ENCODE results near the gene PRSS33. TPM values are rescaled to one million over a fixed set of nuclear protein-coding genes. Genes with fewer than 3 reads are reported as not detected.
A peak's percentile ranks its signal among the peaks of the same experiment; 100 is the strongest.

PRSS33 gene
- total RNA-seq, 1 experiment from 2014 or later = not detected

DNA sequence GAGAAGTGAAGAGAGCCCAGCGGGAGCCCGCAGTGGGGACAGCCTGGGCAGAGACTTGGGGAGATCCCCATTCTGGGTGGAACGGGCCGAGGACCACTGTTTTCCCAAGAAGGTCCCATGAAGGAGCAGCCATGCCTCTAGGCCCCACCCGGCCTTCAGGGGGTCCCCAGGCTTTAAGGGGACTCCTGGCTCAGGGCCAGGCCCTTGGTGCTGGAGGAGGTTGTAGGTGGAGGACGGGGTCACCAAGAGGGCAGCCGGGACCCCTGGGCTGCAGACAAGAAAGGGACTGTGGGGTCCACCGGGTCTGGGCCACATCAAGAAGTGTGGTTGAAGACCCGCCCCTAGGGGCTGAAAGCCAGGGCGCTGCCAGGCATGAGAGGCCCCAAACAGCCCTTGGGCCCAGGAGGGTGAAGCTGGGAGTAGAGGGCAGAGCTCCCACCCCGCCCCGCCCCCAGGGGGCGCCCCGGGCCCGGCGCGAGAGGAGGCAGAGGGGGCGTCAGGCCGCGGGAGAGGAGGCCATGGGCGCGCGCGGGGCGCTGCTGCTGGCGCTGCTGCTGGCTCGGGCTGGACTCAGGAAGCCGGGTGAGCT, 29.5 kb upstream of the PRSS33 start, which contains the start of gene PRSS21:
Gene PRSS21 (plus strand): TSS at position 487 of the 589 bp plus-strand sequence. CDS start 32 bp downstream, at position 519.
- H3K27me3 ChIP-seq (ENCODE audit: insufficient read depth, low read length) = no peaks in the 10 kb centered on the region
- H3K9me3 ChIP-seq (ENCODE audit: control insufficient read depth, low read depth, low read length) = no peaks in the 10 kb centered on the region
- H3K79me2 ChIP-seq (ENCODE audit: insufficient read depth, low read length) = no peaks in the 10 kb centered on the region
- Mint-ChIP-seq H3K9me3 (no peaks in the 10 kb centered on the region), H3K27me3 (ENCODE audit: low read depth) (no peaks in the 10 kb centered on the region; the same call in 1 of the 2 replicates), H3K27ac (no peak within 1 kb of the TSS), H3K36me3 (ENCODE audit: insufficient read depth in 1 of 3, low read depth in 3 of 3) (no peaks in the 10 kb centered on the region; a peak in 1 of 7 replicates), H3K4me1 (peaks cover 2% of the 10 kb centered on the region in 2 experiments; a peak in 3 of 4 replicates), H3K4me3 (no peak within 1 kb of the TSS)
- TF ChIP-seq, protein P1, sequence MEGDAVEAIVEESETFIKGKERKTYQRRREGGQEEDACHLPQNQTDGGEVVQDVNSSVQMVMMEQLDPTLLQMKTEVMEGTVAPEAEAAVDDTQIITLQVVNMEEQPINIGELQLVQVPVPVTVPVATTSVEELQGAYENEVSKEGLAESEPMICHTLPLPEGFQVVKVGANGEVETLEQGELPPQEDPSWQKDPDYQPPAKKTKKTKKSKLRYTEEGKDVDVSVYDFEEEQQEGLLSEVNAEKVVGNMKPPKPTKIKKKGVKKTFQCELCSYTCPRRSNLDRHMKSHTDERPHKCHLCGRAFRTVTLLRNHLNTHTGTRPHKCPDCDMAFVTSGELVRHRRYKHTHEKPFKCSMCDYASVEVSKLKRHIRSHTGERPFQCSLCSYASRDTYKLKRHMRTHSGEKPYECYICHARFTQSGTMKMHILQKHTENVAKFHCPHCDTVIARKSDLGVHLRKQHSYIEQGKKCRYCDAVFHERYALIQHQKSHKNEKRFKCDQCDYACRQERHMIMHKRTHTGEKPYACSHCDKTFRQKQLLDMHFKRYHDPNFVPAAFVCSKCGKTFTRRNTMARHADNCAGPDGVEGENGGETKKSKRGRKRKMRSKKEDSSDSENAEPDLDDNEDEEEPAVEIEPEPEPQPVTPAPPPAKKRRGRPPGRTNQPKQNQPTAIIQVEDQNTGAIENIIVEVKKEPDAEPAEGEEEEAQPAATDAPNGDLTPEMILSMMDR (conservative IDR thresholded peaks at IDR 0.05) = peak; percentile 60
- H4K20me1 ChIP-seq (ENCODE audit: control insufficient read depth, insufficient read depth, insufficient read length) = no peaks in the 10 kb centered on the region
- H3K27ac ChIP-seq (ENCODE audit: insufficient read length, low read depth, low read length) = no peak within 1 kb of the TSS
- peak; percentile 64 for DNase-seq
- no peak within 1 kb of the TSS for H2AK5ac ChIP-seq (ENCODE audit: insufficient read length, low read length)
- no peaks in the 10 kb centered on the region for H3K23me2 ChIP-seq (ENCODE audit: insufficient read length, low read depth, low read length, poor library complexity, severe bottlenecking)
- H4K8ac ChIP-seq (replicated peaks; ENCODE audit: insufficient read length, low read depth, low read length) = no peak within 1 kb of the TSS
- no peaks in the 10 kb centered on the region for H3K79me1 ChIP-seq (ENCODE audit: insufficient read depth, low read depth, low read length, poor library complexity, severe bottlenecking)
- no peak within 1 kb of the TSS for H3K56ac ChIP-seq (ENCODE audit: insufficient read length, low read depth, low read length)
- no peak within 1 kb of the TSS for H2AFZ ChIP-seq (ENCODE audit: low read length)
- H3K4ac ChIP-seq (ENCODE audit: low read depth, low read length) = no peak within 1 kb of the TSS
- H3K14ac ChIP-seq (ENCODE audit: insufficient read depth, low read length) = no peak within 1 kb of the TSS
- WGBS (ENCODE audit: extremely low coverage, insufficient read length, low lambda C conversion rate) = no CpG with 5 or more reads among the region's 28 CpGs
- H2BK15ac ChIP-seq (ENCODE audit: low read depth, low read length) = no peak within 1 kb of the TSS
- no peak within 1 kb of the TSS for H3K18ac ChIP-seq (ENCODE audit: insufficient read length, low read depth, low read length)
- no peak within 1 kb of the TSS for H3K9ac ChIP-seq (ENCODE audit: extremely low read depth, insufficient read length, low read length)
- no peak within 1 kb of the TSS for H3T11ph ChIP-seq (ENCODE audit: low read length)
- no peak within 1 kb of the TSS for H2BK12ac ChIP-seq (ENCODE audit: insufficient read length, low read depth, low read length)
- no peak within 1 kb of the TSS for H4K91ac ChIP-seq (ENCODE audit: insufficient read length, low read depth, low read length)
- H2BK20ac ChIP-seq (ENCODE audit: low read depth, low read length, poor library complexity, severe bottlenecking) = no peak within 1 kb of the TSS
- no peak within 1 kb of the TSS for H3K4me2 ChIP-seq (ENCODE audit: insufficient read depth, insufficient read length, low read length)
- no peak within 1 kb of the TSS for H2BK120ac ChIP-seq (ENCODE audit: low read depth, low read length, poor library complexity, severe bottlenecking)
- no peaks in the 10 kb centered on the region for H3K4me1 ChIP-seq (ENCODE audit: insufficient read depth, low read length)
- no peak within 1 kb of the TSS for H3K23ac ChIP-seq (ENCODE audit: insufficient read length, low read depth, low read length)
- H4K5ac ChIP-seq (ENCODE audit: insufficient read length, low read depth, low read length) = no peak within 1 kb of the TSS
- no peak within 1 kb of the TSS for H2BK5ac ChIP-seq (ENCODE audit: insufficient read length, low read length)
